HAP-1 (cell line): ENCODE measurements around the gene CA6.
"Not testable (repeated sequence)": the region's sequence is repeated elsewhere in the genome, so short reads cannot be mapped to it uniquely, and the experiment has no call there.

Source experiments
- DNase-seq, 2 experiments: peaks; one replicate each; pipeline ENCODE4 v3.0.0-alpha.2; 2016 to 2020; ENCODE audit warnings: low spot score in 2 of 2
- H3K27me3 ChIP-seq: fragments of 250-450 bp; sonication (Bioruptor Pico); 2 replicates; pipeline ENCODE4 v1.5.1; 2020; ENCODE audit warnings: low read depth, mild to moderate bottlenecking, moderate library complexity
- H3K36me3 ChIP-seq: fragments of 250-450 bp; sonication (Bioruptor Pico); replicated peaks from 2 replicates; pipeline ENCODE4 v1.5.1; 2020; ENCODE audit warnings: mild to moderate bottlenecking
- H3K4me1 ChIP-seq: fragments of 250-450 bp; sonication (Bioruptor Pico); 2 replicates; pipeline ENCODE4 v1.5.1; 2020; ENCODE audit warnings: mild to moderate bottlenecking
- H3K4me3 ChIP-seq: fragments of 250-450 bp; sonication (Bioruptor Pico); 2 replicates; pipeline ENCODE4 v1.5.1; 2020; ENCODE audit warnings: mild to moderate bottlenecking, moderate library complexity
- H3K9me3 ChIP-seq: fragments of 250-450 bp; sonication (Bioruptor Pico); 2 replicates; pipeline ENCODE4 v1.5.1; 2020; ENCODE audit warnings: mild to moderate bottlenecking, moderate library complexity
- in situ Hi-C: fragments of 300-500 bp; cut with MboI; formaldehyde crosslinking; loops from 3 replicates; pipeline ENCODE4 v1.14.3; 2020; ENCODE audit warnings: low sequenced_read_pairs, inconsistent platforms, mixed read lengths

Gene CA6

DNA sequence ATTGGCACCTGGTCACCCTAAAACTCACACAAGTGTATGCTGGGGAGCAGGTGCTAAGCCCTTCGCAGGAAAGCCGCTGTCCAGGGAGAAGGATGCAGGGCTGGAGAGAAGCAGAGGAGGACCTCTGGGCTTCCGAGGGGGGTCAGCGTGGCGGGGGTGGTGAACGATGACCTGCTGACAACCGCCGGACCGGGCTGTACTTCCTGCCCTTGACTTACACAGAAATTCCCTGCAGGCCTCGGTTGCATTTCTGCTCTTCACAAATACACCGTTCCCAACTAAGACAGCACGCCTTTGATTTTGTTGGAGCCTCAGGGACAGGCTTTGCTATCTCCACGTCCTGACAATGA is 42.9 kb downstream of the CA6 start:
- H3K27me3 ChIP-seq = no peaks in the 10 kb centered on the region
- in situ Hi-C loops = loop anchor here (5.0 kb wide), 1 partner anchor 71 kb away; no protein-coding TSS in a partner anchor
- H3K4me1 ChIP-seq = no peaks in the 10 kb centered on the region

DNA sequence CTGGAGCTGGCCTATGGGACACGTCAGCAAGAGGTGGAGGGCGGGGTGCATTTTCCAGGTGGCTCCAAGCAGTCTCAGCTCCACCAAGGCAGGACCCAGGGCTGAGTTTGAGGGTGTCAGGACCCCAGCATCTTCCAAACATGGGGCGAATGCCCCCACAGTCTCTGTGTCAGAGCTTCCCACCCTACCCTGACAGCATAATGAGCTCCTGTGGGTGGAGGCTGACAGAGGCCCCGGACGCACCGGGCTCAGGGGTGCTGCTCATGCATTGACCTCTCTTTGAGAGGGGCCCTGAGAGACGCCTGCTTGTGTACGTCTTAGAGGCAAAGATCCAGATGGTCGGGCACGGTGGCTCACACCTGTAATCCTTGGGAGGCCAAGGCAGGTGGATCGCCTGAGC is 43.4 kb downstream of the CA6 start:
- in situ Hi-C loops = loop anchor here (5.0 kb wide), 1 partner anchor 72 kb away; no protein-coding TSS in a partner anchor
- Histone ChIP-seq H3K36me3 (no peaks in the 10 kb centered on the region), H3K4me3 (no peak overlapping the region), H3K27me3 (no peaks in the 10 kb centered on the region), H3K4me1 (no peaks in the 10 kb centered on the region), H3K9me3 (no peaks in the 10 kb centered on the region)
- DNase-seq = no peak

More for the DNA sequence above, 42.9 kb downstream of the CA6 start:
- H3K4me3 ChIP-seq = no peak overlapping the region
- no peaks in the 10 kb centered on the region for H3K9me3 ChIP-seq
- DNase-seq = no peak
- no peaks in the 10 kb centered on the region for H3K36me3 ChIP-seq

DNA sequence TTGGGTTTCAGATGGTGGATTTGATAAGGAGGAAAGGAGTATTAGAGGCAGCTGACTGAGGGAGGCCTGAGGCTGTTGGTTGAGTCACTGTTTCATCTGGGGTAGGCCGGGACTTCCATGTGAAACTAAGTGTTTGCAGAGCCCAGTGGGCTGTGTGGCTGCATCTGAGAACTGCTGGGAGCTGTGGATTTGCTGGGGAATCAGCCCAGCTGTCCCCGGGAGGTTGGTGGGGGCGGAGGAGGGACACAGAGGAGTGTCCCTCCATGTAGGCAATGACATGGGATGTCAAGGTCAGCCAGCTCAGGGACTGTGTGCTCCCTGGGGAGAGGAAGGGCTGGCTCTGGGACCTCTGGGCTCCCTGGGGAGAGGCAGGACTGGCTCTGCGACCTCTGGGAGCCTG is 44.2 kb downstream of the CA6 start:
- in situ Hi-C loops = loop anchor here (5.0 kb wide), 1 partner anchor 73 kb away; no protein-coding TSS in a partner anchor
- Histone ChIP-seq H3K36me3 (no peaks in the 10 kb centered on the region), H3K4me1 (no peaks in the 10 kb centered on the region), H3K9me3 (no peaks in the 10 kb centered on the region), H3K27me3 (no peaks in the 10 kb centered on the region), H3K4me3 (no peak overlapping the region)
- DNase-seq = no peak

DNA sequence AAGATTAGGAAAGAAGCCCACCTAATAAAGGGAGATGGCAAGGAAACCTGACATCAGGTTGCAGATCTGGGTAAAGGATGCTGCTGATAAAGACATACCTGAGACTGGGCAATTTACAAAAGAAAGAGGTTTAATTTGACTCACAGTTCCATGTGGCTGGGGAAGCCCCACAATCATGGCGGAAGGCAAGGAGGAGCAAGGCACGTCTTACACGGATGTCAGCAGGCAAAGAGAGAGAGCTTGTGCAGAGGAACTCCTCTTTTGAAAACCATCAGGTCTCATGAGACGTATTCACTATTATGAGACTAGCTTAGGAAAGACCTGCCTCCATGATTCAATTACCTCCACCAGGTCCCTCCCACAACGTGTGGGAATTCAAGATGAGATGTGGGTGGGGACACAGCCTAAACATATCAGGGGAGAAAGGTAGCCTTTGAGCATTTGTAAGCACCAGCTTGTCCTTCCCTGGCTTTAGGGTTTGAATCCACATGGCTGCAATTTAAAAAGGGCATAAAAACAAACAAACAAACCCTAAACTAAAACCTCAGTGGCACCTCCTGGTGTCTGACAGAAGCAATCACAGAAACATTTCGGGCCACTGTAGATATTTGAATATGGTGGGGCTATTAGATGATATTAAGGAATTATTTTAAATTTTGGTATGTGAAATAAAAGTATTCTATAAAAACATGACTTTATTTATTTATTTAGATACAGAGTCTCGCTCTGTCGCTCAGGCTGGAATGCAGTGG is 47.4 kb downstream of the CA6 start:
- no peak overlapping the region for H3K4me3 ChIP-seq
- in situ Hi-C loops = no loop called here
- no peaks in the 10 kb centered on the region for H3K4me1 ChIP-seq

DNA sequence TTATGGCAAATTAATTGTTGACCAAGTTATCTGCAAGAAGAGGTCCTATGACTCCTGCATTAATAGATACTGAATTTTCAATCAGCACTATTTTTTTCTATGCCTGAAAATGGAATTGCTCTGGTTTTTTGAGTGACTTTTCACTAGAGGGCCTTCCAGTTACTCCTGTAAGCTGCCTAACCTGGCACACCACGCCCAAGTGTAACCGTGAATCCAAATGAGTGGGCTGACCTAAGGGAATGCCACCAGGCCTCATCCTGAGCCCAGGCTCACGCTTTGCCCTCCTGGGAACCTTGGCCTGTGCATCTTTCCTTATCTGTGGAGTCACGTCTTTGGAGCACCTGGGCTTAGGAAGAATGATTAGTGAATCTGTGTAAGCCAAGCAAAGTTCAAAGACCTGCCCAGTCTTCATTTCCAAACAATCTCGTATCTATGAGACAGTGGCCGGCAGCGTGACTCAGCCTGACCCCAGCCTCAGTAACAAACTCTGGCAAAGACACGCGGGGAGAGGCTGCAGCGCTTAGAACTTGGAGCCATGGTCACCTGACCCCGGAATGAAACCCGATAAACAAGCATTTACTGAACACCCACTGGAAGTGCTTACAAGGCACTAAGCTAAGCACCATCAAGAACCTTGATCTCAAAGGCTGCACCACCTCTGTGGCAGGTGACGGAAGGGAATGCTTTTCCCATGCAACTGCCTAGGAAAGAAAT is 48.5 kb downstream of the CA6 start:
- DNase-seq, H3K9me3 ChIP-seq, H3K36me3 ChIP-seq, H3K4me3 ChIP-seq, H3K4me1 ChIP-seq, in situ Hi-C loops, H3K27me3 ChIP-seq: not testable (repeated sequence)

More for the DNA sequence above, 47.4 kb downstream of the CA6 start:
- Histone ChIP-seq H3K9me3 (no peaks in the 10 kb centered on the region), H3K27me3 (no peaks in the 10 kb centered on the region), H3K36me3 (no peaks in the 10 kb centered on the region)
- no peak for DNase-seq

DNA sequence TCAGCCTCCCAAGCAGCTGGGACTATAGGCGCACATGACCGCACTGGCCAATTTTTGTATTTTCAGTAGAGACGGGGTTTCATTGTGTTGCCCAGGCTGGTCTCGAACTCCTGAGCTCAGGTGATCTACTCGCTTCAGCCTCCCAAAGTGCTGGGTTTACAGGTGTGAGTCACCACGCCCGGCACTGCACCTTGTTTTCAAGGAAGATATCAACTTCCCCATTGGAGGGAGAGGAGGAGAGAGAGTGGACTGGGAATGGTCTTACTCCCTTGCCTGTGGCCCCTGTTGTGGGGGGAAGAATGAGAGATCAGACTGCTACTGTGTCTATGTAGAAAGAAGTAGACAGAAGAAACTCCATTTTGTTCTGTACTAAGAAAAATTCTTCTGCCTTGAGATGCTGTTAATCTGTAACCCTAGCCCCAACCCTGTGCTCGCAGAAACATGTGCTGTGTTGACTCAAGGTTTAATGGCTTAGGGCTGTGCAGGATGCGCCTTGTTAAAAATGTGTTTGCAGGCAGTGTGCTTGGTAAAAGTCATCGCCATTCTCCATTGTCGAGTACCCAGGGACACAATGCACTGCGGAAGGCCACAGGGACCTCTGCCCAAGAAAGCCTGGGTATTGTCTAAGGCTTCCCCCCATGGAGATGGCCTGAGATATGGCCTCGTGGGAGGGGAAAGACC is 56.0 kb downstream of the CA6 start:
- H3K27me3 ChIP-seq, H3K36me3 ChIP-seq, H3K4me3 ChIP-seq, H3K9me3 ChIP-seq, DNase-seq, H3K4me1 ChIP-seq, in situ Hi-C loops: not testable (repeated sequence)

DNA sequence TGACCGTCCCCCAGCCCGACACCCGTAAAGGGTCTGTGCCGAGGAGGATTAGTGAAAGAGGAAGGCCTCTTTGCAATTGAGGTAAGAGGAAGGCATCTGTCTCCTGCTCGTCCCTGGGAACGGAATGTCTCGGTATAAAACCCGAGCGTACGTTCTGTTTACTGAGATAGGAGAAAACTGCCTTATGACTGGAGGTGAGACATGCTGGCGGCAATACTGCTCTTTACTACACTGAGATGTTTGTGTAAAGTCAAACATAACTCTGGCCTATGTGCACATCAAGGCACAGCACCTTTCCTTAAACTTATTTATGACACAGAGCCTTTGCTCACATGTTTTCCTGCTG is 56.5 kb downstream of the CA6 start:
- H3K4me3 ChIP-seq, DNase-seq, H3K27me3 ChIP-seq, H3K9me3 ChIP-seq, H3K36me3 ChIP-seq, in situ Hi-C loops, H3K4me1 ChIP-seq: not testable (repeated sequence)

DNA sequence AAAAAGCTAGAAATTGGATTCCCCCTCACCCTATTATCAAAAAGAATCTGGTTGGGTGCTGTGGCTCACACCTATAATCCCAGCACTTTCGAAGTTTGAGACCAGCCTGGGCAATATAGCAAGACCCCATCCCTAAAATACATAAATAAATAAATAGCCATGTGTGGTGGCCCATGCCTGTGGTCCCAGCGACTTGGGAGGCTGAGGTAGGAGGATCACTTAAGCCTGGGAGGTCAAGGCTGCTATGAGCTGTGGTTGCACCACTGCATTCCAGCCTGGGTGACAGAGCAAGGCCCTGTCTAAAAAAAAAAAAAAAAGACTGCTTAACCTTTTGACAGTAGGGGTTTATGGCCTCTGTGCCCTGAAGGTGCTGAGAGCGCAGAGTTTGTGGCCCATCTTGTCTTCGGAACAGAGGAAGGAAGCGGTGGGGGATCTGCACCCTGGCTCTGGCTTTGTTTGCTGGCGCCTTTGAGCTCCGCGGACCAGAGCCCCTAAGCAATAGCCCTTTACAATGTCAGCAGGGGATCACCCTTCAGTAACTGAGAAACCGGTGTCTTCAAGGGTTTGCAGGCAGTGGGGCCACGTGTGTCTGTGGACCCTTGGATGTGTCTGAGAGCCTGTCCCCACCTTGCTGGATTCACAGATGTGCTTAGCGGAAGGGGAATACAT is 58.5 kb downstream of the CA6 start:
- H3K4me1 ChIP-seq = peaks cover 6% of the 10 kb centered on the region; the same call in 1 of the 2 replicates
- H3K4me3 ChIP-seq = no peak overlapping the region
- no peaks in the 10 kb centered on the region for H3K36me3 ChIP-seq
- in situ Hi-C loops = no loop called here
- no peaks in the 10 kb centered on the region for H3K9me3 ChIP-seq
- DNase-seq = no peak
- H3K27me3 ChIP-seq = no peaks in the 10 kb centered on the region

DNA sequence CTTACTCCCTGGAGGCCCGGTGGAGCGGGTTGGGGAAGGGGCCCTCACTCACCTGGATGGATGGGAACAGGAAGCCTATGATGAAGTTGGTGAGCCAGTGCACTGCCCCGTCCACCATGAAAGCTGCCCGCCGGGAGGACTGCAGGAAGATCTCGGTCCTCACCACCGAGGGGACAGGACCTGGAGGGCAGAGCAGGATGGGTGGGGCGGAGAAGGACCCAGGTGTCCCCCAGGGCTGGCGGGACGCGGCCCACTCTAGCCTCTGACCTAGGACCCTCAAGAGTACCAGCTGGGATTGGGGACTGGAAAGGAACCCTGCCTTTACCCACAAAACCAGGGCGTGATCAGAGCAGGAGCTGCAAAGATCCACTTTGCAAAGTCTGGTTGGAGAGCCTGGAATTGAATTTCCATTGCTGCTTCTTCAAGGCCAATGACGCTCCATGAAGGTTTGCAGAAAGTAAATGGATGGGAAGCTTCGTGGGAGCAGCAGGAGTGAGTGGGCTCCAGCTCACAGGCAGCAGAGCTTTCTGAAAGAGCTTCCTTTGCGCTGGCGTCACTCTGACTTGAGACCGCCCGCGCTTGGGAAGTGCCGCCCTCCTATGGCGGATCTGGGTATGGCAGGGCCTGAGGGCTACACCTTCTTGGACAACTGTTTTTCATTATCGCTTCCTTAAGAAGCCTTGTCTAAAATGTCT is 59.2 kb downstream of the CA6 start:
- in situ Hi-C loops = loop anchor here (5.0 kb wide), 1 partner anchor 102 kb away; no protein-coding TSS in a partner anchor
- H3K4me1 ChIP-seq = peaks cover 6% of the 10 kb centered on the region; the same call in 1 of the 2 replicates

DNA sequence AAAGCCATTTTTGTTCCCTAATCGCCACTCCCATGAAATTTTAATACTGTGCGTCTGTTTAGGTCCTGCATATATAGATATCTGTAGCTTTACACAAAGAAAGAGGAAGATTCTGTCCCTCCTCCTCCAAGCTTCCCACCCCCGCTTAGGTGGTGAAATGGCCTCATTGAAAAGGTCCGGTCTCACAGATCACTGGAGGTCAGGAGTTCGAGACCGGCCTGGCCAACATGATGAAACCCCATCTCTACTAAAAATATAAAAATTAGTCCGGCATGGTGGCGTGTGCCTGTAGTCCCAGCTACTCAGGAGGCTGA is 59.7 kb downstream of the CA6 start:
- Histone ChIP-seq H3K27me3 (no peaks in the 10 kb centered on the region), H3K4me1 (peaks cover 6% of the 10 kb centered on the region; the same call in 1 of the 2 replicates), H3K36me3 (no peaks in the 10 kb centered on the region), H3K4me3 (no peak overlapping the region), H3K9me3 (no peaks in the 10 kb centered on the region)
- in situ Hi-C loops = loop anchor here (5.0 kb wide), 1 partner anchor 102 kb away; no protein-coding TSS in a partner anchor
- DNase-seq = no peak

More for the DNA sequence above, 59.2 kb downstream of the CA6 start:
- Histone ChIP-seq H3K36me3 (no peaks in the 10 kb centered on the region), H3K27me3 (no peaks in the 10 kb centered on the region), H3K9me3 (no peaks in the 10 kb centered on the region), H3K4me3 (no peak overlapping the region)
- DNase-seq = peak; percentile 76 to 92

DNA sequence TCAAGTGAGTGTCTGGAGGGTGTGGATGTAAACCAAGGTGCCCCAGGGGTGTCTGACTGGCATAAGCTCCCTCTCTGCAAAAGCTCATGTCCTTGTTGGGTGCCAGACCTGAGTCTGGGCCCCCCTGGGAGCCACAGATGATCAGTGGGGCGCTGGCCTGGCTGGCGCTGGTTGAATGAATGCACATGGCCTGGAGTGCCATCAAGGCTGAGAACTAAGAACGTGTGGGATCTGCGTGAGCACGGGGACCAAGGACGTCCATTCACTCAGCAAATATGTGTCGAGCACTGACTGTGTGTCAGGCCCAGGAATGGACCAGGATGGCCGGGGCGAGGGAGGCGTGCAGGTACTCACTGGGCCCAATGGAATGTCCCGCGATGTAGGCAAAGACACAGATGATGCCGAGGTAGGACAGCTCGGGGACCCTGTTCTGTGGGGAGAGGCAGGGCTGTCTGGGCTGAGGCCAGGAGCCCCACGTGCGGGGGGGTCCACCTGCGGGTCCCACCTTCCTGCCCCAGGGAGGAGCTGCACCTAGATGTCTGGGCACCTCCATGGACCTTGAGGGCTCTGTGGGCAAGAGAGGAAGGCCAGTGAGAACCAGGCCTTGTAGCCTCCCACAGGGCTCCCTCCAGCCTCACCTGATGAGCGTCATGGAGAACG is 61.4 kb downstream of the CA6 start:
- Histone ChIP-seq H3K9me3 (no peaks in the 10 kb centered on the region), H3K4me3 (no peak overlapping the region), H3K36me3 (no peaks in the 10 kb centered on the region), H3K27me3 (no peaks in the 10 kb centered on the region), H3K4me1 (peaks cover 6% of the 10 kb centered on the region; the same call in 1 of the 2 replicates)
- in situ Hi-C loops = loop anchor here (5.0 kb wide), 1 partner anchor 100 kb away; no protein-coding TSS in a partner anchor
- DNase-seq = no peak

DNA sequence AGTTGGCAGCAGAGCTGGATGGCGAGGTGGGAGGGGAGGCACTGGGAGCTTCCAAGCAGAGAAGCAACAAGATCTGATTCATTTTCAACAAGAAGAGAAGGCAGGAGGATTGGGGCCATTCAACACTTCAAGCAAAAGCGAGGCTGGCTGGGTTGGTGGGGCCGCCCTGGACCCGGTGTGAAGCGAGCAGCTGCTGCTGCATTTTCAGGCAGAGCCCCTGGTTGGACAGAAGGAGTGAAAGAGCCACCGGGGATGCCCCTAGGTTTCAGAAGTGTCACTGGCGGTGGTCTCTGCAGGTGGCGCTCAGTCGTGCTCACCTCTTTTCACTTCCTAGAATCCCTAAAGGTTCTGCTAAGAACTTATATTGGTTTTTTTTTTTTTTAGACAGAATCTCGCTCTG is 62.6 kb downstream of the CA6 start:
- no peak overlapping the region for H3K4me3 ChIP-seq
- in situ Hi-C loops = loop anchor here (5.0 kb wide), 1 partner anchor 99 kb away; no protein-coding TSS in a partner anchor
- no peaks in the 10 kb centered on the region for H3K36me3 ChIP-seq
- H3K4me1 ChIP-seq = peaks cover 6% of the 10 kb centered on the region; the same call in 1 of the 2 replicates
- H3K9me3 ChIP-seq = no peaks in the 10 kb centered on the region
- H3K27me3 ChIP-seq = no peaks in the 10 kb centered on the region
- no peak for DNase-seq
